BLaER1 (cell line): Measurements from ENCODE around the gene DPEP1.
A peak's percentile ranks its signal among the peaks of the same experiment; 100 is the strongest.
"Not testable (repeated sequence)": the region's sequence is repeated elsewhere in the genome, so short reads cannot be mapped to it uniquely, and the experiment has no call there.

Experiments
- H3K27ac ChIP-seq: shearing (Covaris generic); formaldehyde crosslinking; 2 replicates; pipeline ENCODE4 v1.8.1; 2022
- H3K27me3 ChIP-seq: shearing (Covaris generic); formaldehyde crosslinking; 2 replicates; pipeline ENCODE4 v1.8.1; 2022
- H3K36me3 ChIP-seq: shearing (Covaris generic); formaldehyde crosslinking; 2 replicates; pipeline ENCODE4 v1.8.1; 2022
- H3K4me1 ChIP-seq: shearing (Covaris generic); formaldehyde crosslinking; 2 replicates; pipeline ENCODE4 v1.8.1; 2022
- H3K4me2 ChIP-seq: shearing (Covaris generic); formaldehyde crosslinking; 2 replicates; pipeline ENCODE4 v1.8.1; 2022
- H3K4me3 ChIP-seq: shearing (Covaris generic); formaldehyde crosslinking; 2 replicates; pipeline ENCODE4 v1.8.1; 2022
- H3K9ac ChIP-seq: shearing (Covaris generic); formaldehyde crosslinking; 2 replicates; pipeline ENCODE4 v1.8.1; 2022
- H3K9me3 ChIP-seq: shearing (Covaris generic); formaldehyde crosslinking; 2 replicates; pipeline ENCODE4 v1.8.1; 2022
- H4K20me1 ChIP-seq: shearing (Covaris generic); formaldehyde crosslinking; 2 replicates; pipeline ENCODE4 v1.8.1; 2022
- Cebpa-rat ChIP-seq: shearing (Covaris generic); IDR thresholded peaks from 2 replicates; pipeline ENCODE4 v1.8.1; 2022

DPEP1 gene

GRCh38 chr16:89670496-89671431 lies 57.3 kb downstream of the DPEP1 start:
- Histone ChIP-seq H3K9me3 (peaks cover 21% of the 10 kb centered on the region), H3K4me2 (no peak overlapping the region), H3K27me3 (no peaks in the 10 kb centered on the region), H3K9ac (no peak overlapping the region), H3K36me3 (peaks cover 14% of the 10 kb centered on the region), H3K27ac (no peak overlapping the region), H4K20me1 (no peaks in the 10 kb centered on the region), H3K4me1 (peaks cover 21% of the 10 kb centered on the region), H3K4me3 (no peak overlapping the region)
- no peak for TF ChIP-seq Cebpa-rat

- H3K27me3 ChIP-seq, H3K9ac ChIP-seq, H3K4me3 ChIP-seq, H3K27ac ChIP-seq, H3K4me2 ChIP-seq, H4K20me1 ChIP-seq, H3K36me3 ChIP-seq: not testable (repeated sequence)
- peaks cover 21% of the 10 kb centered on the region for H3K4me1 ChIP-seq
- peaks cover 21% of the 10 kb centered on the region for H3K9me3 ChIP-seq
These were observed 58.1 kb downstream of the DPEP1 start for GRCh38 chr16:89671565-89671964.

- peaks cover 25% of the 10 kb centered on the region for H3K9me3 ChIP-seq
- H3K27ac ChIP-seq, result no peak overlapping the region
- peaks cover 4% of the 10 kb centered on the region; the same call in 1 of the 2 replicates for H3K36me3 ChIP-seq
- peaks cover 20% of the 10 kb centered on the region for H3K4me1 ChIP-seq
- H4K20me1 ChIP-seq, result no peaks in the 10 kb centered on the region
- H3K9ac ChIP-seq, result no peak overlapping the region
- H3K27me3 ChIP-seq, result no peaks in the 10 kb centered on the region
- no peak for TF ChIP-seq Cebpa-rat
- H3K4me3 ChIP-seq, result no peak overlapping the region
- H3K4me2 ChIP-seq, result no peak overlapping the region
These were observed 58.9 kb downstream of the DPEP1 start for GRCh38 chr16:89672177-89672941.

GRCh38 chr16:89678258-89678657 lies 64.8 kb downstream of the DPEP1 start:
- Histone ChIP-seq H4K20me1 (no peaks in the 10 kb centered on the region), H3K4me1 (no peaks in the 10 kb centered on the region), H3K27me3 (no peaks in the 10 kb centered on the region), H3K36me3 (peaks cover 34% of the 10 kb centered on the region), H3K9ac (no peak overlapping the region), H3K9me3 (peaks cover 71% of the 10 kb centered on the region), H3K4me2 (no peak overlapping the region), H3K27ac (no peak overlapping the region), H3K4me3 (no peak overlapping the region)
- no peak for TF ChIP-seq Cebpa-rat

- no peak for TF ChIP-seq Cebpa-rat
- Histone ChIP-seq H3K4me3 (no peak overlapping the region), H3K36me3 (peaks cover 57% of the 10 kb centered on the region), H3K4me2 (peak overlapping the region; percentile 92; the same call in 1 of the 2 replicates), H3K4me1 (peaks cover 24% of the 10 kb centered on the region), H3K9me3 (peaks cover 36% of the 10 kb centered on the region), H4K20me1 (peaks cover 4% of the 10 kb centered on the region; the same call in 1 of the 2 replicates), H3K27ac (no peak overlapping the region), H3K27me3 (no peaks in the 10 kb centered on the region), H3K9ac (no peak overlapping the region)
These were observed 72.5 kb downstream of the DPEP1 start for GRCh38 chr16:89685916-89686315.

GRCh38 chr16:89686520-89687091 lies 73.2 kb downstream of the DPEP1 start, which contains the start of gene CDK10:
Gene CDK10 (plus strand): TSS chr16:89686689. CDS start chr16:89686711, 22 bp downstream.
- Histone ChIP-seq H3K27ac (peak within 1 kb of the TSS; percentile 91), H3K4me2 (peak within 1 kb of the TSS; percentile 92), H3K27me3 (no peaks in the 10 kb centered on the region), H3K36me3 (peaks cover 64% of the 10 kb centered on the region), H4K20me1 (peaks cover 4% of the 10 kb centered on the region; the same call in 1 of the 2 replicates), H3K9ac (peak within 1 kb of the TSS; percentile 86), H3K4me3 (peak within 1 kb of the TSS; percentile 74), H3K4me1 (peaks cover 30% of the 10 kb centered on the region), H3K9me3 (peaks cover 30% of the 10 kb centered on the region)
- no peak for TF ChIP-seq Cebpa-rat

- peak overlapping the region; percentile 86 for H3K9ac ChIP-seq
- peaks cover 4% of the 10 kb centered on the region; the same call in 1 of the 2 replicates for H4K20me1 ChIP-seq
- peak overlapping the region; percentile 92 for H3K4me2 ChIP-seq
- TF ChIP-seq Cebpa-rat, result no peak
- peak overlapping the region; percentile 91 for H3K27ac ChIP-seq
- H3K36me3 ChIP-seq, result peaks cover 68% of the 10 kb centered on the region
- no peaks in the 10 kb centered on the region for H3K27me3 ChIP-seq
- H3K4me1 ChIP-seq, result peaks cover 37% of the 10 kb centered on the region
- H3K9me3 ChIP-seq, result peaks cover 30% of the 10 kb centered on the region
- peak overlapping the region; percentile 74 for H3K4me3 ChIP-seq
These were observed 73.9 kb downstream of the DPEP1 start for GRCh38 chr16:89687092-89687940.
